SK-N-SH (cell line): ENCODE results near the gene PLLP. TPM values are rescaled to one million over a fixed set of nuclear protein-coding genes. Genes with fewer than 3 reads are reported as not detected.
A peak's percentile ranks its signal among the peaks of the same experiment; 100 is the strongest.

Experiments
- CTCF ChIA-PET: fragments of 300-600, 350-600 bp; formaldehyde crosslinking; extraction: SDS; loops from one replicate; lab custom pipeline; 2021; lab: Yijun Ruan, JAX
- POLR2A ChIA-PET: fragments of 350-600 bp; sonication (Branson Sonifier 250); formaldehyde crosslinking; extraction: SDS; loops from one replicate; lab custom pipeline; 2020; ENCODE audit warnings: antibody characterized with exemption, inconsistent platforms; lab: Yijun Ruan, JAX
- DNase-seq: peaks from one replicate; pipeline ENCODE4 v3.0.0; 2012
- H2AFZ ChIP-seq: fragments of 200-600 bp; sonication (generic); 2 replicates; pipeline ENCODE4 v1.8.1; 2016; ENCODE audit warnings: antibody characterized with exemption, mild to moderate bottlenecking, low read depth
- H3F3A ChIP-seq: fragments of 200-600 bp; sonication (generic); replicated peaks from 2 replicates; pipeline ENCODE3; 2016; ENCODE audit warnings: antibody characterized with exemption, mild to moderate bottlenecking; ENCODE audit not compliant: insufficient read depth
- H3K27ac ChIP-seq, 2 experiments: fragments of 200-500 bp in 1 of 2; fragments of 200-600 bp in 1 of 2; sonication (Bioruptor generic) in 1 of 2; sonication (generic), shearing (Covaris generic) in 1 of 2; 2 replicates each; pipeline versions ENCODE4 v1.5.1 to v1.6.1; 2014 to 2016; ENCODE audit warnings: low read depth in 2 of 2, inconsistent platforms in 1 of 2, low read length in 1 of 2, mild to moderate bottlenecking in 1 of 2, mixed read lengths in 1 of 2
- H3K27me3 ChIP-seq: fragments of 200-600 bp; sonication (generic), shearing (Covaris generic); 2 replicates; pipeline ENCODE4 v1.6.1; 2016; ENCODE audit warnings: mixed run types; ENCODE audit not compliant: insufficient read depth
- H3K36me3 ChIP-seq, 2 experiments: fragments of 200-500 bp in 1 of 2; fragments of 200-600 bp in 1 of 2; sonication (Bioruptor generic) in 1 of 2; sonication (generic) in 1 of 2; replicated peaks in 1 of 2; 2 replicates each; pipeline versions ENCODE3 to v1.5.1; 2014 to 2016; ENCODE audit warnings: low read length in 1 of 2, mild to moderate bottlenecking in 1 of 2; ENCODE audit not compliant: insufficient read depth in 2 of 2, control insufficient read depth in 1 of 2
- H3K4me1 ChIP-seq, 2 experiments: fragments of 200-500 bp in 1 of 2; fragments of 200-600 bp in 1 of 2; sonication (Bioruptor generic) in 1 of 2; sonication (generic), shearing (Covaris generic) in 1 of 2; 2 replicates each; pipeline versions ENCODE4 v1.5.1 to v1.6.1; 2014 to 2016; ENCODE audit warnings: low read depth in 1 of 2, low read length in 1 of 2, mixed run types in 1 of 2; ENCODE audit not compliant: insufficient read depth in 2 of 2, control insufficient read depth in 1 of 2
- H3K4me2 ChIP-seq: fragments of 200-600 bp; sonication (generic), shearing (Covaris generic); 2 replicates; pipeline ENCODE4 v1.6.1; 2017; ENCODE audit warnings: mixed run types
- H3K4me3 ChIP-seq, 2 experiments: fragments of 200-500 bp in 1 of 2; fragments of 200-600 bp in 1 of 2; sonication (Bioruptor generic) in 1 of 2; sonication (generic), shearing (Covaris generic) in 1 of 2; 2 replicates each; pipeline versions ENCODE4 v1.5.1 to v1.8.1; 2014 to 2016; ENCODE audit warnings: low read depth in 2 of 2, inconsistent platforms in 1 of 2, low read length in 1 of 2, mild to moderate bottlenecking in 1 of 2, mixed read lengths in 1 of 2, moderate library complexity in 1 of 2
- H3K79me2 ChIP-seq: fragments of 200-600 bp; sonication (generic); 2 replicates; pipeline ENCODE4 v1.8.1; 2017; ENCODE audit warnings: mild to moderate bottlenecking; ENCODE audit not compliant: insufficient read depth
- H3K9ac ChIP-seq: fragments of 200-600 bp; sonication (generic); 2 replicates; pipeline ENCODE4 v1.6.1; 2017; ENCODE audit warnings: mixed run types
- H3K9me2 ChIP-seq: fragments of 200-600 bp; sonication (generic); 2 replicates; pipeline ENCODE4 v1.6.1; 2017; ENCODE audit warnings: mixed run types
- H3K9me3 ChIP-seq: fragments of 200-600 bp; sonication (generic); 2 replicates; pipeline ENCODE4 v1.6.1; 2017; ENCODE audit warnings: mixed run types, mild to moderate bottlenecking, moderate library complexity
- H4K20me1 ChIP-seq: fragments of 200-600 bp; sonication (generic); 2 replicates; pipeline ENCODE4 v1.6.1; 2017; ENCODE audit warnings: mild to moderate bottlenecking, mixed run types; ENCODE audit not compliant: insufficient read depth
- CHD2 ChIP-seq: fragments of 150-350 bp; IDR thresholded peaks from 2 replicates; pipeline ENCODE4 v1.6.1; 2018; ENCODE audit warnings: low read length; ENCODE audit not compliant: partially characterized antibody
- EP300 ChIP-seq, 2 experiments: IDR thresholded peaks; 2 replicates each; pipeline versions ENCODE4 v1.4.0 to v1.6.1; 2012; ENCODE audit warnings: borderline replicate concordance in 1 of 2, low read depth in 1 of 2, low read length in 1 of 2
- EZH2phosphoT487 ChIP-seq: fragments of 200-600 bp; sonication (generic); IDR thresholded peaks from 2 replicates; pipeline ENCODE4 v1.6.1; 2017; ENCODE audit warnings: low read depth, mixed run types, mild to moderate bottlenecking, antibody characterized with exemption, moderate library complexity, borderline replicate concordance
- FOXM1 ChIP-seq: IDR thresholded peaks from 2 replicates; pipeline ENCODE4 v1.4.0; 2012; ENCODE audit warnings: low read depth, mild to moderate bottlenecking
- GABPA ChIP-seq: IDR thresholded peaks from 2 replicates; pipeline ENCODE4 v1.4.0; 2012; ENCODE audit warnings: low read depth, mild to moderate bottlenecking
- JUND ChIP-seq: IDR thresholded peaks from 2 replicates; pipeline ENCODE4 v1.4.0; 2012
- MEF2A ChIP-seq: IDR thresholded peaks from 2 replicates; pipeline ENCODE4 v1.4.0; 2012; ENCODE audit warnings: low read depth, borderline replicate concordance
- NFIC ChIP-seq: IDR thresholded peaks from 2 replicates; pipeline ENCODE4 v1.4.0; 2012; ENCODE audit warnings: borderline replicate concordance
- POLR2AphosphoS5 ChIP-seq: IDR thresholded peaks from 2 replicates; pipeline ENCODE4 v1.6.1; 2012; ENCODE audit warnings: low read depth, low read length
- RAD21 ChIP-seq: IDR thresholded peaks from 2 replicates; pipeline ENCODE4 v1.6.1; 2012; ENCODE audit warnings: mild to moderate bottlenecking, low read length
- RFX5 ChIP-seq: IDR thresholded peaks from 2 replicates; pipeline ENCODE4 v1.6.1; 2012; ENCODE audit warnings: mild to moderate bottlenecking, improper control_type of control experiment, low read length
- RXRA ChIP-seq: IDR thresholded peaks from 2 replicates; pipeline ENCODE4 v1.4.0; 2012; ENCODE audit warnings: low read depth, mild to moderate bottlenecking, borderline replicate concordance
- TAF1 ChIP-seq: IDR thresholded peaks from 2 replicates; pipeline ENCODE4 v1.6.1; 2012; ENCODE audit warnings: low read depth, mild to moderate bottlenecking, low read length, moderate library complexity, borderline replicate concordance
- TCF12 ChIP-seq: IDR thresholded peaks from 2 replicates; pipeline ENCODE4 v1.4.0; 2012
- TEAD4 ChIP-seq: IDR thresholded peaks from 2 replicates; pipeline ENCODE4 v1.4.0; 2012; ENCODE audit warnings: mild to moderate bottlenecking, borderline replicate concordance; ENCODE audit not compliant: insufficient read depth
- YY1 ChIP-seq: IDR thresholded peaks from 2 replicates; pipeline ENCODE4 v1.4.0; 2012; ENCODE audit warnings: low read depth, mild to moderate bottlenecking
- WGBS: methylation state at CpG from one replicate; pipeline ENCODE4 v1.1.6; 2017; ENCODE audit warnings: low lambda C conversion rate; 5-methylcytosine and 5-hydroxymethylcytosine counted together
- polyA plus RNA-seq, 3 experiments: library from polyadenylated mRNA; depleted of rRNA; stranded (reverse); fragments of >200 nt; gene quantifications; 2 replicates each; pipeline ENCODE4 v1.2.3, GENCODE V29; 2012
- TF ChIP-seq, protein P1 (sequence below): fragments of 150-350 bp; IDR thresholded peaks from 2 replicates; pipeline ENCODE4 v1.6.1; 2016; ENCODE audit warnings: mild to moderate bottlenecking, low read depth, low read length
- TF ChIP-seq, protein P2 (sequence below): IDR thresholded peaks from 2 replicates; pipeline ENCODE4 v1.4.0; 2012; ENCODE audit warnings: low read depth
- TF ChIP-seq, protein P3 (sequence below): IDR thresholded peaks from 2 replicates; pipeline ENCODE4 v1.4.0; 2012; ENCODE audit warnings: low read depth, borderline replicate concordance
- TF ChIP-seq, protein P4 (sequence below): fragments of 200-600 bp; sonication (generic); IDR thresholded peaks from 2 replicates; pipeline ENCODE4 v1.6.1; 2017; ENCODE audit warnings: antibody characterized with exemption, mild to moderate bottlenecking, moderate library complexity

Gene PLLP
- polyA plus RNA-seq, 1 of the 3 experiments (the other 2 are of a cell fraction) = 1.3 TPM

DNA sequence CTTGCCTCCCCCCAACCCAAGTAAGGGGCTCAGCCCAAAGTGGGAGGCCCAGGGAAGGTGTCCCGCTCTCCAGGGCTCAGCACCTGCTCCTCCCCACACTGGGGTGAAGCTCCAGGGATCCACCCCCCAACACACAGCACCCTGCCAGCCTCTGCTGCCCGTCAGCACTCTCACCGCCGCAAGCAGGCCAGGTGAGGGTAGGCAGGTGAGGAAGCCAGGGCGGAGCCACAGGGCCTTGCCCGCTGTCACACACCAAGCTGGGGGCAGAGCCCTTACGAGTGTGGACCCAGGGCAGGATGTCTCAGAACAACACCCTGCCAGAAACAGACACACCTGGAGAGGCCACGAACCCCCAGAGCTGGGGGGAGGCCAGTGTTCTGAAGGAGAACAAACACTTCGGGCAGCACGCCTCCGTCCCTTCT is 19.5 kb downstream of the PLLP start:
- no peaks in the 10 kb centered on the region for H4K20me1 ChIP-seq
- POLR2A ChIA-PET = interaction anchor here (0.8 kb wide), 1 partner anchor 15 kb away, joined by 3 read pairs; no protein-coding TSS in a partner anchor
- no peaks in the 10 kb centered on the region for H3K27me3 ChIP-seq
- WGBS = 94% methylated on average over 11 of the region's 11 CpGs
- no peaks in the 10 kb centered on the region for H3K79me2 ChIP-seq
- no peak for TF ChIP-seq FOXM1
- TF ChIP-seq, protein P1, sequence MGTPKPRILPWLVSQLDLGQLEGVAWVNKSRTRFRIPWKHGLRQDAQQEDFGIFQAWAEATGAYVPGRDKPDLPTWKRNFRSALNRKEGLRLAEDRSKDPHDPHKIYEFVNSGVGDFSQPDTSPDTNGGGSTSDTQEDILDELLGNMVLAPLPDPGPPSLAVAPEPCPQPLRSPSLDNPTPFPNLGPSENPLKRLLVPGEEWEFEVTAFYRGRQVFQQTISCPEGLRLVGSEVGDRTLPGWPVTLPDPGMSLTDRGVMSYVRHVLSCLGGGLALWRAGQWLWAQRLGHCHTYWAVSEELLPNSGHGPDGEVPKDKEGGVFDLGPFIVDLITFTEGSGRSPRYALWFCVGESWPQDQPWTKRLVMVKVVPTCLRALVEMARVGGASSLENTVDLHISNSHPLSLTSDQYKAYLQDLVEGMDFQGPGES = no peak
- no peak for TF ChIP-seq TEAD4
- TF ChIP-seq POLR2AphosphoS5 = no peak
- TF ChIP-seq, protein P2, sequence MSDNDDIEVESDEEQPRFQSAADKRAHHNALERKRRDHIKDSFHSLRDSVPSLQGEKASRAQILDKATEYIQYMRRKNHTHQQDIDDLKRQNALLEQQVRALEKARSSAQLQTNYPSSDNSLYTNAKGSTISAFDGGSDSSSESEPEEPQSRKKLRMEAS = no peak
- TF ChIP-seq EP300 (IDR thresholded peaks at IDR 0.05; ENCODE audit: borderline replicate concordance in 1 of 2, low read depth in 1 of 2, low read length in 1 of 2) = no peak
- no peak for TF ChIP-seq RFX5
- no peak for TF ChIP-seq TCF12
- TF ChIP-seq, protein P3, sequence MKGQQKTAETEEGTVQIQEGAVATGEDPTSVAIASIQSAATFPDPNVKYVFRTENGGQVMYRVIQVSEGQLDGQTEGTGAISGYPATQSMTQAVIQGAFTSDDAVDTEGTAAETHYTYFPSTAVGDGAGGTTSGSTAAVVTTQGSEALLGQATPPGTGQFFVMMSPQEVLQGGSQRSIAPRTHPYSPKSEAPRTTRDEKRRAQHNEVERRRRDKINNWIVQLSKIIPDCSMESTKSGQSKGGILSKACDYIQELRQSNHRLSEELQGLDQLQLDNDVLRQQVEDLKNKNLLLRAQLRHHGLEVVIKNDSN = no peak
- no peak for TF ChIP-seq EZH2phosphoT487
- no peak for TF ChIP-seq JUND
- no peak overlapping the region for H3K9ac ChIP-seq
- H3F3A ChIP-seq = no peaks in the 10 kb centered on the region
- no peak overlapping the region for H3K27ac ChIP-seq
- H3K9me3 ChIP-seq = no peaks in the 10 kb centered on the region
- CTCF ChIA-PET = no interaction called here
- H2AFZ ChIP-seq = no peak overlapping the region
- DNase-seq = peak; percentile 4
- no peaks in the 10 kb centered on the region for H3K9me2 ChIP-seq
- no peak overlapping the region for H3K4me3 ChIP-seq
- H3K4me2 ChIP-seq = no peak overlapping the region
- no peaks in the 10 kb centered on the region for H3K36me3 ChIP-seq
- peaks cover 7 to 41% of the 10 kb centered on the region in 2 experiments; a peak in 2 of 4 replicates for H3K4me1 ChIP-seq

DNA sequence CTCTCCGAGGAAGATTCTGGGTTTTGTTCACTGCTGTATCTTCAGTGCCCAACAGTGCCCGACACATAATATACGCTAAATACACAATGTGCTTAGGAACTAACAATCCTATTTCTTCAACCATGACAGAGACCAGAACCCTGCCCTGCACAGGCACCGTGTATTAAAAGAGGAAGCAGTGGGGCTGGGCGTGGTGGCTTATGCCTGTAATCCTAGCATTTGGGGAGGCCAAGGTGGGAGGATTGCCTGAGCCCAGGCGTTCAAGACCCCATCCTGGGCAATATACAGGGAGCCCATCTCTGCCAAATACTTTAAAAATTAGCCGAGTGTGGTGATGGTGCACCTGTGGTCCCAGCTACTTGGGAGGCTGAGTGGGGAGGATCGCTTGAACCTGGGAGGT is 20.1 kb downstream of the PLLP start:
- 88% methylated on average over 8 of the region's 8 CpGs for WGBS
- CTCF ChIA-PET = no interaction called here
- no peak overlapping the region for H3K9ac ChIP-seq
- POLR2A ChIA-PET = interaction anchor here (1.2 kb wide), 1 partner anchor 20 kb away, joined by 3 read pairs; the partner anchor contains the start of gene ARL2BP
- H2AFZ ChIP-seq = no peak overlapping the region
- H3K27me3 ChIP-seq = no peaks in the 10 kb centered on the region
- H3K79me2 ChIP-seq = no peaks in the 10 kb centered on the region
- no peak for TF ChIP-seq RXRA
- TF ChIP-seq, protein P4, sequence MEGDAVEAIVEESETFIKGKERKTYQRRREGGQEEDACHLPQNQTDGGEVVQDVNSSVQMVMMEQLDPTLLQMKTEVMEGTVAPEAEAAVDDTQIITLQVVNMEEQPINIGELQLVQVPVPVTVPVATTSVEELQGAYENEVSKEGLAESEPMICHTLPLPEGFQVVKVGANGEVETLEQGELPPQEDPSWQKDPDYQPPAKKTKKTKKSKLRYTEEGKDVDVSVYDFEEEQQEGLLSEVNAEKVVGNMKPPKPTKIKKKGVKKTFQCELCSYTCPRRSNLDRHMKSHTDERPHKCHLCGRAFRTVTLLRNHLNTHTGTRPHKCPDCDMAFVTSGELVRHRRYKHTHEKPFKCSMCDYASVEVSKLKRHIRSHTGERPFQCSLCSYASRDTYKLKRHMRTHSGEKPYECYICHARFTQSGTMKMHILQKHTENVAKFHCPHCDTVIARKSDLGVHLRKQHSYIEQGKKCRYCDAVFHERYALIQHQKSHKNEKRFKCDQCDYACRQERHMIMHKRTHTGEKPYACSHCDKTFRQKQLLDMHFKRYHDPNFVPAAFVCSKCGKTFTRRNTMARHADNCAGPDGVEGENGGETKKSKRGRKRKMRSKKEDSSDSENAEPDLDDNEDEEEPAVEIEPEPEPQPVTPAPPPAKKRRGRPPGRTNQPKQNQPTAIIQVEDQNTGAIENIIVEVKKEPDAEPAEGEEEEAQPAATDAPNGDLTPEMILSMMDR = no peak
- no peak for TF ChIP-seq NFIC
- TF ChIP-seq YY1 = no peak
- TF ChIP-seq TAF1 = no peak
- no peak for TF ChIP-seq GABPA
- TF ChIP-seq RAD21 = no peak
- no peak for TF ChIP-seq MEF2A
- TF ChIP-seq, protein P1 = no peak
- no peak for TF ChIP-seq CHD2
- TF ChIP-seq, protein P3 = no peak
- TF ChIP-seq, all 33 proteins: peak for 0
- Histone ChIP-seq H3K27ac (no peak overlapping the region), H4K20me1 (no peaks in the 10 kb centered on the region), H3F3A (no peaks in the 10 kb centered on the region), H3K9me2 (no peaks in the 10 kb centered on the region), H3K4me1 (peaks cover 8 to 41% of the 10 kb centered on the region in 2 experiments; a peak in 2 of 4 replicates), H3K4me2 (no peak overlapping the region), H3K9me3 (no peaks in the 10 kb centered on the region), H3K36me3 (no peaks in the 10 kb centered on the region), H3K4me3 (no peak overlapping the region)
- no peak for DNase-seq
